Gastroesophageal sphincter (tissue), 4 donors: ENCODE data around the gene CANX. TPM values are rescaled to one million over a fixed set of nuclear protein-coding genes. Genes with fewer than 3 reads are reported as not detected.

Source experiments
- ATAC-seq: fragments of 150-250 bp; one replicate; pipeline ENCODE4 v1.9.1; 2016; ENCODE audit warnings: mild to moderate bottlenecking, moderate library complexity
- H3K27ac ChIP-seq, 4 donors: fragments of 200-600 bp; sonication (generic) in 3 of 4; 1 replicate in 3 of 4; 2 replicates in 1 of 4; pipeline ENCODE4 v1.5.1; 2016 to 2019
- H3K27me3 ChIP-seq: fragments of 200-600 bp; sonication (generic); one replicate; pipeline ENCODE4 v1.5.1; 2019
- H3K36me3 ChIP-seq, 2 donors: fragments of 200-600 bp; sonication (generic); one replicate each; pipeline ENCODE4 v1.5.1; 2019; ENCODE audit warnings: control low read depth in 1 of 2
- H3K4me1 ChIP-seq, 3 donors: fragments of 200-600 bp; sonication (generic); 1 replicate in 2 of 3; 2 replicates in 1 of 3; pipeline ENCODE4 v1.5.1; 2016 to 2019; ENCODE audit warnings: control low read depth in 2 of 3
- H3K4me3 ChIP-seq, 2 donors: fragments of 200-600 bp; sonication (generic); one replicate each; pipeline ENCODE4 v1.5.1; 2019; ENCODE audit warnings: mild to moderate bottlenecking in 1 of 2, moderate library complexity in 1 of 2
- H3K9me3 ChIP-seq, 3 donors: fragments of 200-600 bp; sonication (generic); one replicate each; pipeline ENCODE4 v1.5.1; 2017 to 2019; ENCODE audit warnings: control low read depth in 2 of 3
- EP300 ChIP-seq: sonication (generic); formaldehyde crosslinking; IDR thresholded peaks from one replicate; pipeline ENCODE4 v1.6.1; 2017; ENCODE audit warnings: antibody characterized with exemption, mild to moderate bottlenecking
- POLR2A ChIP-seq, 2 donors: fragments of 450-650 bp; IDR thresholded peaks; one replicate each; pipeline ENCODE4 v1.6.1; 2017; ENCODE audit warnings: antibody characterized with exemption in 2 of 2, mild to moderate bottlenecking in 2 of 2, moderate library complexity in 1 of 2
- POLR2AphosphoS5 ChIP-seq: sonication (generic); formaldehyde crosslinking; IDR thresholded peaks from one replicate; pipeline ENCODE4 v1.6.1; 2017; ENCODE audit warnings: antibody characterized with exemption
- WGBS, 2 donors: methylation state at CpG; one replicate each; pipeline ENCODE4 v1.1.5; 2018; ENCODE audit warnings: low coverage in 1 of 2; 5-methylcytosine and 5-hydroxymethylcytosine counted together
- total RNA-seq, 4 donors: library from RNA; depleted of rRNA; stranded (reverse); fragments of >200 nt; gene quantifications; one replicate each; pipeline ENCODE4 v1.1.0, GENCODE V29; 2016
- TF ChIP-seq, protein P1 (sequence below), 4 experiments: fragments of 200-600 bp in 2 of 4; fragments of 450-650 bp in 2 of 4; sonication (generic) in 1 of 4; IDR thresholded peaks; one replicate each; pipeline ENCODE4 v1.5.1; 2017 to 2019; ENCODE audit warnings: antibody characterized with exemption in 4 of 4, mild to moderate bottlenecking in 2 of 4, moderate library complexity in 2 of 4

Gene CANX
- total RNA-seq, 4 donors from 2014 or later, result 281 to 400 (median 342) TPM

DNA sequence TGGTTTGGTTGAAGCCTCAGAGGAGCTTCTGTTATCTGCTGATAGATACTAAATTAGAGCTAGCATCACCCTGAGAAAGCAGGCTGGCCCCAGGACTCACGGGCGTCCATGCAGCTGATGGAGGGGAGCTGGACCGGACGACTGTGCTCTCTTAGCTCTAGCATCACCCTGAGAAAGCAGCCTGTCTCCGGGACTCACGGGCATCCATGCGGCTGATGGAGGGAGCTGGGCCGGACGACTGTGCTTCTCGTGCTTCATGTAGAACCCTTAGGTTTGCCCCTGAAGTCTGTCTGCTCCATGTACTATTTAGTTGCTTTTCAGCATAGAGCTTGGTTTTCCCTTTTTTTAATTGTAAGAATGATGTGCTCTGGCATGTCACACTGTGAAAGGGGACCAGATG, 78.7 kb downstream of the CANX start:
- no peaks in the 10 kb centered on the region for H3K4me1 ChIP-seq
- H3K27me3 ChIP-seq, result no peaks in the 10 kb centered on the region
- 67 to 100% methylated on average over 1 of the region's 10 CpGs for WGBS, 2 donors

DNA sequence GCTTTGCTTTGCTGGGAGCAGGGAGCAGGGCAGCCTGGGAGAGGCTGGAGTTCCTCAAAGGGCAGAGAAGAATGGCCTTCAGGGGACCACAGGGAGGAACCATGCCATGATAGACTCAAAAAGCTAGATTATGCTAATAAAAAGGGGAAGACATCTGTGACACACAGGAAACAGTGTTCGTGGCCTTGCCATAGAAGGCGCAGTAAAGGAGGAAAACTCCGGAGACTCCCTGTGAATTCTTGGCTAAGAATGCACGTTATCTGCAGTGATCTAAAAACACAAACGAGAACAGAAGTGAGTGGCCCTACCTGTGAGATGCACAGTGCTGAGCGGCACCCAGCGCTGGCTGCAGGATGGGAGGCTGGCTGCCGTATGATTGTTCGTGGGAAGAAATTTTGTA, 79.1 kb downstream of the CANX start:
- Histone ChIP-seq H3K27ac (no peak overlapping the region), H3K27me3 (no peaks in the 10 kb centered on the region), H3K4me3 (no peak overlapping the region), H3K36me3 (peaks cover 0 to 74% of the 10 kb centered on the region in 2 donors), H3K9me3 (no peaks in the 10 kb centered on the region), H3K4me1 (no peaks in the 10 kb centered on the region)
- whole genome bisulfite sequencing, 2 donors, result 60 to 85% methylated on average over 1 to 5 of the region's 9 CpGs
- no peak for ATAC-seq
- TF ChIP-seq POLR2AphosphoS5 (no peak), POLR2A (IDR thresholded peaks at IDR 0.05) (no peak), EP300 (no peak)
- TF ChIP-seq, protein P1, sequence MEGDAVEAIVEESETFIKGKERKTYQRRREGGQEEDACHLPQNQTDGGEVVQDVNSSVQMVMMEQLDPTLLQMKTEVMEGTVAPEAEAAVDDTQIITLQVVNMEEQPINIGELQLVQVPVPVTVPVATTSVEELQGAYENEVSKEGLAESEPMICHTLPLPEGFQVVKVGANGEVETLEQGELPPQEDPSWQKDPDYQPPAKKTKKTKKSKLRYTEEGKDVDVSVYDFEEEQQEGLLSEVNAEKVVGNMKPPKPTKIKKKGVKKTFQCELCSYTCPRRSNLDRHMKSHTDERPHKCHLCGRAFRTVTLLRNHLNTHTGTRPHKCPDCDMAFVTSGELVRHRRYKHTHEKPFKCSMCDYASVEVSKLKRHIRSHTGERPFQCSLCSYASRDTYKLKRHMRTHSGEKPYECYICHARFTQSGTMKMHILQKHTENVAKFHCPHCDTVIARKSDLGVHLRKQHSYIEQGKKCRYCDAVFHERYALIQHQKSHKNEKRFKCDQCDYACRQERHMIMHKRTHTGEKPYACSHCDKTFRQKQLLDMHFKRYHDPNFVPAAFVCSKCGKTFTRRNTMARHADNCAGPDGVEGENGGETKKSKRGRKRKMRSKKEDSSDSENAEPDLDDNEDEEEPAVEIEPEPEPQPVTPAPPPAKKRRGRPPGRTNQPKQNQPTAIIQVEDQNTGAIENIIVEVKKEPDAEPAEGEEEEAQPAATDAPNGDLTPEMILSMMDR (IDR thresholded peaks at IDR 0.05), result no peak

More for the DNA sequence above, 78.7 kb downstream of the CANX start:
- H3K4me3 ChIP-seq, result no peak overlapping the region
- H3K9me3 ChIP-seq, result no peaks in the 10 kb centered on the region
- no peak overlapping the region for H3K27ac ChIP-seq
- H3K36me3 ChIP-seq, result peaks cover 0 to 79% of the 10 kb centered on the region in 2 donors
- TF ChIP-seq, protein P1 (IDR thresholded peaks at IDR 0.05), result no peak
- TF ChIP-seq POLR2A (IDR thresholded peaks at IDR 0.05), result no peak
- no peak for TF ChIP-seq POLR2AphosphoS5
- TF ChIP-seq EP300, result no peak
- no peak for ATAC-seq

DNA sequence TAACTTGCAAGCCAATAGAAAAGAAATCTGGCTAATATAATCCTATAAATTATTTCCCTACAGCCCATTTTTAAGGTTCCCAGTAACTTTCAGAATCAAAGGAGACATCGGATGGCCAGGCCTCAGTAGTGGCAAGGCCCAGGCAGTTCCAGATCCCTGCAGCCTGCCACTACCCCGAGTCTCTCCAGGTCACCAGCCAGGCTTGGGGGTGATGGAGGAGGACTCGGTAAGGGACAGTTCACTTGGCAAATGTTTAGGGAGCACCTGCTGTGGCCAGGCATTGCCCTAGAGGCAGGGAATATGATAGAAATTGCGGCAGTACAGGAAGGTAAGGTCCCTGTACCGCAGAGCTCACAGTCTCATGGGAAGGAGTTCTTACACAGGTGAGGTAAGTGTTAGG, 79.8 kb downstream of the CANX start:
- H3K9me3 ChIP-seq, result no peaks in the 10 kb centered on the region
- H3K36me3 ChIP-seq, result peaks cover 0 to 67% of the 10 kb centered on the region in 2 donors
- no peak overlapping the region for H3K27ac ChIP-seq
- TF ChIP-seq POLR2AphosphoS5, result no peak
- TF ChIP-seq, protein P1 (IDR thresholded peaks at IDR 0.05), result no peak
- H3K27me3 ChIP-seq, result no peaks in the 10 kb centered on the region
- WGBS, 2 donors, result 56 to 82% methylated on average over 2 to 4 of the region's 5 CpGs
- H3K4me1 ChIP-seq, result no peaks in the 10 kb centered on the region
- ATAC-seq, result no peak
- H3K4me3 ChIP-seq, result no peak overlapping the region

DNA sequence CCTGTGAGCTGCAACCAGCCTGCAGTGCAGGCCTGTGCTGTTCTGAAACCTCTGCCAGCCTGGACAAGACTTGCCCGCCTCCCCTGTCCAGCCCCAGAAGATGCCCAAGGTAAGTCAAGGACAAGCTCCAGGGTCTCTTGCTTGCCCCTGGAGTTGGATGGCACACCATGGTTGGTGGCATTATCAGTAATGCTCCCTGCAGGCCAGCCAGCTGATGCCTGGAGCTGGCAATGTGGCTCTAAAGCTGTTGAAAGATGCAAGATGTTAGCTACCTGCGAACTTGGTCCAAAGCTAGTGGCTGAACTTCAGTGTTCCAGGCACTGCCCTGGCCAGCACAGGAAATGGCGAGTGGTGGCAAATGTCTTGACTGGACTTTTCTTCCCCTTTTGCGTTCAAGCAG, 81.1 kb downstream of the CANX start:
- Histone ChIP-seq H3K9me3 (no peaks in the 10 kb centered on the region), H3K27me3 (no peaks in the 10 kb centered on the region), H3K27ac (no peak overlapping the region), H3K36me3 (peaks cover 0 to 55% of the 10 kb centered on the region in 2 donors), H3K4me1 (no peaks in the 10 kb centered on the region), H3K4me3 (no peak overlapping the region)
- TF ChIP-seq, protein P1 (IDR thresholded peaks at IDR 0.05), result no peak
- TF ChIP-seq POLR2A (IDR thresholded peaks at IDR 0.05) (no peak), POLR2AphosphoS5 (no peak), EP300 (no peak)
- WGBS, 2 donors, result 66 to 92% methylated on average over 2 of the region's 4 CpGs
- ATAC-seq, result no peak

DNA sequence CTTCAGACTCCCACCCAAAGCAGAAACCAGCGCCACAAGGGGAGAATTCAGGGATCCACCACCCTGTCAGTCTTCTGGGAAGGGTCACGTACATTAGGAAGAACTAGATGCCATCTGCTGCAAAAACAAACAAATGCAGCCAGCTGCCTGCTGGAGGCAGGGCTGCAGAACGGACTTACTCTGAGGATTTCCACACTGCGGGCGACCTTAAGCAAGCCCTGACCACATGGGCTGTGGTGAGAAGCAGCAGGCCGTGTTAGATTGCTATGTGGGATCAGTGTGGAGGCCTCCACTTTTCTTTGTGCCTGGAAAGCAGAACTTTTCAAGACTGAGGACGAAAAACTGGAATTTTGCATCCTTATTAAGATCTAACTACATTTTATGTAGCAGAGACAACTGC, 81.6 kb downstream of the CANX start:
- Histone ChIP-seq H3K4me1 (no peaks in the 10 kb centered on the region), H3K4me3 (no peak overlapping the region), H3K36me3 (peaks cover 0 to 50% of the 10 kb centered on the region in 2 donors), H3K27me3 (no peaks in the 10 kb centered on the region), H3K27ac (no peak overlapping the region), H3K9me3 (no peaks in the 10 kb centered on the region)
- no peak for ATAC-seq
- WGBS, 2 donors, result 85 to 88% methylated on average over 4 to 5 of the region's 7 CpGs
- TF ChIP-seq POLR2A (IDR thresholded peaks at IDR 0.05), result no peak
- no peak for TF ChIP-seq EP300
- TF ChIP-seq, protein P1 (IDR thresholded peaks at IDR 0.05), result no peak
- no peak for TF ChIP-seq POLR2AphosphoS5

Other genes starting within 250 kb of the CANX start
- 10 to 100 TPM; 38.1 to 59.0 (median 54.8) TPM for gene RUFY1, start 148.4 kb upstream of the CANX start, total RNA-seq
- 100 to 1,000 TPM; 250 to 604 (median 331) TPM for gene HNRNPH1, start 75.3 kb upstream of the CANX start, total RNA-seq
- not detected for gene CBY3, start 17.9 kb upstream of the CANX start, total RNA-seq
- 10 to 100 TPM; 31.8 to 51.3 (median 36.8) TPM for gene MAML1, start 33.9 kb downstream of the CANX start, total RNA-seq
- 1 to 10 TPM in 3 of 4 donors, not detected in 1; 7.5 to 8.8 (median 8.2) TPM for gene LTC4S, start 95.0 kb downstream of the CANX start, total RNA-seq
- 10 to 100 TPM; 42.5 to 58.5 (median 47.2) TPM for gene MGAT4B, start 107.9 kb downstream of the CANX start, total RNA-seq
- gene SQSTM1, start 121.9 kb downstream of the CANX start, total RNA-seq, result 100 to 1,000 TPM; 305 to 485 (median 408) TPM
- 10 to 100 TPM; 17.9 to 50.6 (median 34.3) TPM for gene MRNIP, start 159.8 kb downstream of the CANX start, total RNA-seq
- 100 to 1,000 TPM in 2 of 4 donors, 10 to 100 TPM in 2; 58.8 to 439 (median 212) TPM for gene TBC1D9B, start 208.9 kb downstream of the CANX start, total RNA-seq